ENCODE results near the gene FGF7. TPM values are rescaled to one million over a fixed set of nuclear protein-coding genes. Genes with fewer than 3 reads are reported as not detected.
"Not testable (repeated sequence)": the region's sequence is repeated elsewhere in the genome, so short reads cannot be mapped to it uniquely, and the experiment has no call there.

Gene FGF7
- total RNA-seq, 1 donor from 2014 or later, result 0.23 TPM

DNA sequence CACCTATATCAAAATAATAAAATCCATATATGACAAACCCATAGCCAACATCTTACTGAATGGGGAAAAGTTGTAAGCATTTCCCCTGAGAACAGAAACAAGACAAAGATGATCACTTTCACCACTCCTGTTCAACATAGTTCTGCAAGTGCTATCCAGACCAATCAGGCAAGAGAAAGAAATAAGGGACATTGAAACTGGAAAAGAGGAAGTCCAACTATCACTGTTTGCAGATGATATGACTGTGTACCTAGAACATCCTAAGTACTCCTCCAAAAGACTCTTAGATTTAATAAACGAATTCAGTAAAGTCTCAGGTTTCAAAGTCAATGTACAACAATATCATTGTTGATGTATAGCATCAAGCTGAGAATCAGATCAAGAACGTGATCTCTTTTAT is 35.6 kb upstream of the FGF7 start:
- TF ChIP-seq, protein P1, sequence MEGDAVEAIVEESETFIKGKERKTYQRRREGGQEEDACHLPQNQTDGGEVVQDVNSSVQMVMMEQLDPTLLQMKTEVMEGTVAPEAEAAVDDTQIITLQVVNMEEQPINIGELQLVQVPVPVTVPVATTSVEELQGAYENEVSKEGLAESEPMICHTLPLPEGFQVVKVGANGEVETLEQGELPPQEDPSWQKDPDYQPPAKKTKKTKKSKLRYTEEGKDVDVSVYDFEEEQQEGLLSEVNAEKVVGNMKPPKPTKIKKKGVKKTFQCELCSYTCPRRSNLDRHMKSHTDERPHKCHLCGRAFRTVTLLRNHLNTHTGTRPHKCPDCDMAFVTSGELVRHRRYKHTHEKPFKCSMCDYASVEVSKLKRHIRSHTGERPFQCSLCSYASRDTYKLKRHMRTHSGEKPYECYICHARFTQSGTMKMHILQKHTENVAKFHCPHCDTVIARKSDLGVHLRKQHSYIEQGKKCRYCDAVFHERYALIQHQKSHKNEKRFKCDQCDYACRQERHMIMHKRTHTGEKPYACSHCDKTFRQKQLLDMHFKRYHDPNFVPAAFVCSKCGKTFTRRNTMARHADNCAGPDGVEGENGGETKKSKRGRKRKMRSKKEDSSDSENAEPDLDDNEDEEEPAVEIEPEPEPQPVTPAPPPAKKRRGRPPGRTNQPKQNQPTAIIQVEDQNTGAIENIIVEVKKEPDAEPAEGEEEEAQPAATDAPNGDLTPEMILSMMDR (IDR thresholded peaks at IDR 0.05; ENCODE audit: unreplicated experiment), result no peak
- Mint-ChIP-seq H3K36me3 (ENCODE audit: low read depth, unreplicated experiment) (no peaks in the 10 kb centered on the region), H3K27me3 (ENCODE audit: unreplicated experiment) (no peaks in the 10 kb centered on the region), H3K9me3 (ENCODE audit: unreplicated experiment) (no peaks in the 10 kb centered on the region), H3K27ac (ENCODE audit: unreplicated experiment) (no peak overlapping the region), H3K4me3 (ENCODE audit: unreplicated experiment) (no peak overlapping the region), H3K4me1 (ENCODE audit: unreplicated experiment) (no peaks in the 10 kb centered on the region)
- no peak for DNase-seq (ENCODE audit: low spot score)

DNA sequence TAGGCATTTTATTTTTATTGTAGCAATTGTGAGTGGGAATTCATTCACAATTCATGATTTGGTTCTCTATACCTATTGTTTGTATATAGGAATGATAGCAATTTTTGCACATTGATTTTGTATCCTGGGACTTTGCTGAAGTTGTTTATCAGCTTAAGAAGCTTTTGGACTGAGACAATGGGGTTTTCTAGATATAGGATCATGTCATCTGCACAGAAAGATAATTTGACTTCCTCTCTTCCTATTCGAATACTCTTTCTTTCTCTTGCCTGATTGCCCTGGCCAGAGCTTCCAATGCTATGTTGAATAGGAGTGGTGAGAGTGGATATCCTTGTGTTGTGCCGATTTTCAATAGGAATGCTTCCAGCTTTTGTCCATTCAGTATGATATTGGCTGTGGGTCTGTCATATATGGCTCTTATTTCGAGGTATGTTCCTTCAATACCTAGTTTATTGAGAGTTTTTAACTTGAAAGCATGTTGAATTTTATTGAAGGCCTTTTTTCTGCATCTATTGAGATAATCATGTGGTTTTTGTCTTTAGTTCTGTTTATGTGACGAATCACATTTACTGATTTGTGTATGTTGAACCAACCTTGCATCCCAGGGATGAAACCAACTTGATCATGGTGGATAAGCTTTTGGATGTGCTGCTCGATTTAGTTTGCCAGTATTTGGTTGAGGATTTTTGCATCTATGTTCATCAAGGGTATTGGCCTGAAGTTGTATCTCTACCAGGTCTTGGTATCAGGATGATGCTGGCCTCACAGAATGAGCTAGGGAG is 20.3 kb upstream of the FGF7 start:
- H3K4me1 Mint-ChIP-seq (ENCODE audit: unreplicated experiment), result not testable (repeated sequence)

DNA sequence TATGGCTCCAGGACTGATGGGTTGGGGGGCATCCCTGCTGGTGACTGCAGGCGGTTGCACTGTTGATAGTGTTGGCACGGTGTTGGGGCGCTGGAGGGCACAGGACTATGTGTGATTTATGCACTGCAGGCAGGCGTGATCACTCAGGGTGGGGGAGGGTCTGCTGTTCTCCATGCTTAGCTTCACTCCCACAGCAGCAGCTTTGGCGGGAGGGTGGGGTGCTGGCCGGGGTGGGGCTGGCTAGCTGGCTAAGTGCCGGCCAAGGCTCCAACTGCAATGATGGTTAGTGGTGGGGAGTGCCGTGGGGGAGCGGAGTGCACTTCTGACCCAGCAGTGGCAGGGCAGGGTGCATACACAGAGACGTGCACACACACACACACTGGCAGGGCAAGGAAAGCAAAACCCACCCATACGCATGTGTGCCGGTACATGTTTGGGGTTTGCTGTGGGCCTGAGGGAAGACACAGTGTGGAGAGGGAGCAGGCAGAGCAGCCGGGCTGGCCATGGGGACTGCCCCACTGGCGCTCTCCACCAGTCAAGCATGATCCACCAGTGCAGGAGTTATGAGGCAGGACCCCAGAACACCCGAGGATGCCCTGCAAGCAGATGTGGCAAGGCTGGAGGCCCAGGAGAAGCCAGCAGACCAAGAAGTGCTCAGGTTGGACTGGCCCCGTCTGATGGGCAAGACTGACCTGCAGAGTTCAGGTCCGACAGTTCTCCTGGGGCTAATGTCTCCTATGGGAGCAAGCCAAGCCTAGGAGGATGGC is 16.5 kb upstream of the FGF7 start:
- no peak overlapping the region for H3K27ac Mint-ChIP-seq (ENCODE audit: unreplicated experiment)
- no peaks in the 10 kb centered on the region for H3K9me3 Mint-ChIP-seq (ENCODE audit: unreplicated experiment)
- DNase-seq (ENCODE audit: low spot score), result no peak
- no peaks in the 10 kb centered on the region for H3K27me3 Mint-ChIP-seq (ENCODE audit: unreplicated experiment)
- peaks cover 2% of the 10 kb centered on the region for H3K36me3 Mint-ChIP-seq (ENCODE audit: low read depth, unreplicated experiment)
- H3K4me1 Mint-ChIP-seq (ENCODE audit: unreplicated experiment), result no peaks in the 10 kb centered on the region
- TF ChIP-seq, protein P1 (IDR thresholded peaks at IDR 0.05; ENCODE audit: unreplicated experiment), result no peak
- no peak overlapping the region for H3K4me3 Mint-ChIP-seq (ENCODE audit: unreplicated experiment)

More for the DNA sequence above, 20.3 kb upstream of the FGF7 start:
- not testable (repeated sequence) for DNase-seq (ENCODE audit: low spot score); H3K27ac Mint-ChIP-seq (ENCODE audit: unreplicated experiment); H3K27me3 Mint-ChIP-seq (ENCODE audit: unreplicated experiment); H3K4me3 Mint-ChIP-seq (ENCODE audit: unreplicated experiment); H3K9me3 Mint-ChIP-seq (ENCODE audit: unreplicated experiment); H3K36me3 Mint-ChIP-seq (ENCODE audit: low read depth, unreplicated experiment)

DNA sequence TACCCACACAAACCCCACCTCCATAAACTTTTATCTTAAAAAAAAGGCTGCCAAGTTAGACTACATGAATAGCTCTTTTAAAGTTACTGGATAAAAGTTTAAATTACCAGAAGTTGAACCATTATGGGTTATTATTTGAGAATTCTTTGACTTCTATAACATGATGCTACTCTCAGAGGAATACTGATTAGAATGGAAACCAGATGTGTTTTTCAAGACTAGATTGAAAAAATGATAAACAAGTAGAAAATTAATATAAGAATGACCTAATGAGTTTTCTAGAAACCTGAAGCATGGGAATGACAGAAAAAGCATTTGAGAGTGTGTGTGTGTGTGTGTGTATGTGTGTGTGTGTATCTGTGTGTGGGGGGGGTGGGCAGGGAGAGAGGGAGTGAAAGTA is 12.4 kb upstream of the FGF7 start:
- Mint-ChIP-seq H3K9me3 (ENCODE audit: unreplicated experiment) (no peaks in the 10 kb centered on the region), H3K36me3 (ENCODE audit: low read depth, unreplicated experiment) (no peaks in the 10 kb centered on the region), H3K4me1 (ENCODE audit: unreplicated experiment) (no peaks in the 10 kb centered on the region), H3K27me3 (ENCODE audit: unreplicated experiment) (no peaks in the 10 kb centered on the region), H3K4me3 (ENCODE audit: unreplicated experiment) (no peak overlapping the region), H3K27ac (ENCODE audit: unreplicated experiment) (no peak overlapping the region)
- TF ChIP-seq, protein P1 (IDR thresholded peaks at IDR 0.05; ENCODE audit: unreplicated experiment), result no peak
- DNase-seq (ENCODE audit: low spot score), result no peak

DNA sequence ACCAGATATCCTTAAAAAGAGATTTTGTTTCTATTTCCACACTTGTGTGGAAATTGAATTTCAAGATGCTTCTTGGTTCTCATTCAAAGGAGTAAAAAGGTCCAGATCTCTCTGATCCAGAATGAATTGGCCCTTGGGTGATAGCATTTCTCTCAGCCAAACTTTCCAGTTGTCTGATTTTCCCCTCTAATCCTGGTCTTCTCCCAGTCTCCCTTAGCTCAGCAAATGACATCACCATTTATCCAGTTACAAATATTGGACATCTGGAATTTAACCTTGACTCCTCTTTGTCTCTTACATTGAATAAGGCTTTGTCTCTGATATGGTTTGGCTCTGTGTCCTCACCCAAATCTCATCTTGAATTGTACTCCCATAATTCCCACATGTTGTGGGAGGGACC is 10.2 kb upstream of the FGF7 start:
- Mint-ChIP-seq H3K4me3 (ENCODE audit: unreplicated experiment) (no peak overlapping the region), H3K27ac (ENCODE audit: unreplicated experiment) (no peak overlapping the region), H3K36me3 (ENCODE audit: low read depth, unreplicated experiment) (no peaks in the 10 kb centered on the region), H3K4me1 (ENCODE audit: unreplicated experiment) (no peaks in the 10 kb centered on the region), H3K9me3 (ENCODE audit: unreplicated experiment) (no peaks in the 10 kb centered on the region), H3K27me3 (ENCODE audit: unreplicated experiment) (no peaks in the 10 kb centered on the region)
- TF ChIP-seq, protein P1 (IDR thresholded peaks at IDR 0.05; ENCODE audit: unreplicated experiment), result no peak
- DNase-seq (ENCODE audit: low spot score), result no peak
